Tibial artery (tissue), 4 donors: Measurements from ENCODE around the gene MAD1L1.

Source experiments
- DNase-seq, 2 donors: peaks; one replicate each; pipeline ENCODE4 v3.0.0-alpha.2; 2019
- H3K27ac ChIP-seq, 2 donors: fragments of 200-600 bp; sonication (generic) in 1 of 2; 1 replicate in 1 of 2; 2 replicates in 1 of 2; pipeline ENCODE4 v1.5.1; 2018 to 2019; ENCODE audit warnings: mild to moderate bottlenecking in 1 of 2
- H3K27me3 ChIP-seq, 2 donors: fragments of 200-600 bp; sonication (generic) in 1 of 2; one replicate each; pipeline versions ENCODE4 v1.5.1 to v1.6.0; 2016 to 2019
- H3K36me3 ChIP-seq, 3 donors: fragments of 200-600 bp; sonication (generic) in 2 of 3; one replicate each; pipeline ENCODE4 v1.5.1; 2016 to 2019; ENCODE audit warnings: mild to moderate bottlenecking in 2 of 3
- H3K4me1 ChIP-seq, 4 donors: fragments of 200-600 bp; sonication (generic) in 2 of 4; 1 replicate in 3 of 4; 2 replicates in 1 of 4; pipeline ENCODE4 v1.5.1; 2016 to 2019
- H3K4me3 ChIP-seq, 2 donors: fragments of 200-600 bp; sonication (generic) in 1 of 2; 1 replicate in 1 of 2; 2 replicates in 1 of 2; pipeline ENCODE4 v1.5.1; 2018 to 2019; ENCODE audit warnings: mild to moderate bottlenecking in 2 of 2
- H3K9me3 ChIP-seq, 3 donors: fragments of 200-600 bp; sonication (generic) in 1 of 3; one replicate each; pipeline ENCODE4 v1.5.1; 2016 to 2019
- intact Hi-C: fragments of 100-400 bp; cut with DNase I; formaldehyde crosslinking; loops from one replicate; pipeline ENCODE4 v1.15.0; 2023; ENCODE audit warnings: low total_unique reads
- TF ChIP-seq, protein P1 (sequence below), 2 experiments: fragments of 200-600 bp in 1 of 2; fragments of 450-650 bp in 1 of 2; IDR thresholded peaks; one replicate each; pipeline ENCODE4 v1.5.1; 2017 to 2019; ENCODE audit warnings: antibody characterized with exemption in 2 of 2, mild to moderate bottlenecking in 1 of 2, moderate library complexity in 1 of 2

Gene MAD1L1

DNA sequence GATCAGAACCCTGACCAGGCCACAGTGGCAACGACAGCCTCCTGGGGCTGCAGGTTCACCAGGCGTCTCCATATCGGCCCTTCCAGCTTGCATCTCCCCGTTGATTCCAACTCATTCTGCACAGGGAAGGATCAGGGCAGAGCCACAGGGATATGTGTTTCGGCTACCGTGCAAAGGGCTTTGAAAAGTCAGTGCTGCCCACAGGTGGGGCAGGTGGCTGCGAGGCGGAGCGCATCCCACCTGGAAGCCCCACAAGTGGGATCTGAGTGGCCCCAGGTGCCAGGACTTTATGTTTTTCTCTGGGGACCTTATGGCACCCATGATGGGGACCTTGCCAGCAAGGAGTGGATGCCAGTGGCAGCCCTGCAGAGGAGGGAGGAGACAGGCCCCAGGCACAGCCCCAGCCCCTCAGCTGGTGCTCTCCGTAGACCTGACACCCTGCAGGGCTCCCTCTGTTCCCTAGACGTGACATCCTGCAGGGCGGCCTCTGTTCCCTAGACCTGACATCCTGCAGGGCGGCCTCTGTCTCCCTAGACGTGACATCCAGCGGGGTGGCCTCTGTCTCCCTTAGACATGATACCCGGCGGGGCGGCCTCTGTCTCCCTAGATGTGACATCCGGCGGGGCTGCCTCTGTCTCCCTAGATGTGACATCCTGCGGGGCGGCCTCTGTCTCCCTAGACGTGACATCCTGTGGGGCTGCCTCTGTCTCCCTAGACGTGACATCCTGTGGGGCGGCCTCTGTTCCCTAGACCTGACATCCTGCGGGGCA is 373.3 kb downstream of the MAD1L1 start:
- TF ChIP-seq, protein P1, sequence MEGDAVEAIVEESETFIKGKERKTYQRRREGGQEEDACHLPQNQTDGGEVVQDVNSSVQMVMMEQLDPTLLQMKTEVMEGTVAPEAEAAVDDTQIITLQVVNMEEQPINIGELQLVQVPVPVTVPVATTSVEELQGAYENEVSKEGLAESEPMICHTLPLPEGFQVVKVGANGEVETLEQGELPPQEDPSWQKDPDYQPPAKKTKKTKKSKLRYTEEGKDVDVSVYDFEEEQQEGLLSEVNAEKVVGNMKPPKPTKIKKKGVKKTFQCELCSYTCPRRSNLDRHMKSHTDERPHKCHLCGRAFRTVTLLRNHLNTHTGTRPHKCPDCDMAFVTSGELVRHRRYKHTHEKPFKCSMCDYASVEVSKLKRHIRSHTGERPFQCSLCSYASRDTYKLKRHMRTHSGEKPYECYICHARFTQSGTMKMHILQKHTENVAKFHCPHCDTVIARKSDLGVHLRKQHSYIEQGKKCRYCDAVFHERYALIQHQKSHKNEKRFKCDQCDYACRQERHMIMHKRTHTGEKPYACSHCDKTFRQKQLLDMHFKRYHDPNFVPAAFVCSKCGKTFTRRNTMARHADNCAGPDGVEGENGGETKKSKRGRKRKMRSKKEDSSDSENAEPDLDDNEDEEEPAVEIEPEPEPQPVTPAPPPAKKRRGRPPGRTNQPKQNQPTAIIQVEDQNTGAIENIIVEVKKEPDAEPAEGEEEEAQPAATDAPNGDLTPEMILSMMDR (IDR thresholded peaks at IDR 0.05), result no peak
- Histone ChIP-seq H3K4me3 (no peak overlapping the region), H3K27ac (no peak overlapping the region), H3K27me3 (no peaks in the 10 kb centered on the region), H3K4me1 (no peaks in the 10 kb centered on the region), H3K9me3 (no peaks in the 10 kb centered on the region), H3K36me3 (no peaks in the 10 kb centered on the region)
- intact Hi-C loops, result no loop called here
- DNase-seq, result no peak

DNA sequence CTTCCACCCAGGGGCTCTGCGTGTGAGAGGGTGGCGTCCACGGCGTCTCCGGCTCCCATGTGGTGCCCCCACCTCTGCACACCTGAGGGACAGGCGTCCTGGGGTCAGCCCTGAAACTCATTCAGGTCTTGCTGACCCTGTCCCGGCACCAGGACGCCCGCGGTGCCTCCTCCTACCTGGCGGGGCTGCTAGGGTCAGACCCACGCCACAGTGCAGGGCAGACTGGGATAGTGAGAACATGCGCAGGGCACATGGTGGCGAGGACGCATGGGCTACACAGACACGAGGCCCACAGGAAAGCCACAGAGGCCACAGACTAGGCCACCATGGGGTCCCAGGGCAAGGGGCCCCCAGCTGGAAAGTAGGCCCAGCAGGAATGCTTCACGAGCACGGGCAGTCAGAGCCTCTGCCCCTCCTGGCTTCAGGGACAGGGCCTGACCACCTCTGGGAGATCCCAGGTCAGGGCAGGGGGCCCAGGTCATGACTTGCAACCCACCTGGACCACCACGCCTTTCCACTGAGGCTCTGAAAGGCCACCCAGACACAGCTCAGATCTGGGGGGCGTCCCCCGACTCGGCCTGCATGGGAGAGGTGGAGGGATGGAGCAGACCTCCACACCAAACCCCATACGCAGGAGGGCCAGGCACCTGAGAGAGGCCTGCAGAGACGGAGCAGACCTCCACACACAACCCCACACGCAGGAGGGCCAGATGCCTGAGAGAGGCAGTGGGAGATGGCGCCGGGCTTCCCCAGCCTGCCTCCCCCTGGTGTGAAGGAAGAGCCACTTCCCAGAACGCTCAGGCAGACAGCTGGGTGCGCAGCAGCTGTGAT is 374.1 kb downstream of the MAD1L1 start:
- intact Hi-C loops, result no loop called here
- Histone ChIP-seq H3K4me3 (no peak overlapping the region), H3K36me3 (no peaks in the 10 kb centered on the region), H3K9me3 (no peaks in the 10 kb centered on the region), H3K4me1 (no peaks in the 10 kb centered on the region), H3K27me3 (no peaks in the 10 kb centered on the region), H3K27ac (no peak overlapping the region)
- DNase-seq, result peak in 1 of 2 donors; percentile 53
- TF ChIP-seq, protein P1 (IDR thresholded peaks at IDR 0.05), result no peak

DNA sequence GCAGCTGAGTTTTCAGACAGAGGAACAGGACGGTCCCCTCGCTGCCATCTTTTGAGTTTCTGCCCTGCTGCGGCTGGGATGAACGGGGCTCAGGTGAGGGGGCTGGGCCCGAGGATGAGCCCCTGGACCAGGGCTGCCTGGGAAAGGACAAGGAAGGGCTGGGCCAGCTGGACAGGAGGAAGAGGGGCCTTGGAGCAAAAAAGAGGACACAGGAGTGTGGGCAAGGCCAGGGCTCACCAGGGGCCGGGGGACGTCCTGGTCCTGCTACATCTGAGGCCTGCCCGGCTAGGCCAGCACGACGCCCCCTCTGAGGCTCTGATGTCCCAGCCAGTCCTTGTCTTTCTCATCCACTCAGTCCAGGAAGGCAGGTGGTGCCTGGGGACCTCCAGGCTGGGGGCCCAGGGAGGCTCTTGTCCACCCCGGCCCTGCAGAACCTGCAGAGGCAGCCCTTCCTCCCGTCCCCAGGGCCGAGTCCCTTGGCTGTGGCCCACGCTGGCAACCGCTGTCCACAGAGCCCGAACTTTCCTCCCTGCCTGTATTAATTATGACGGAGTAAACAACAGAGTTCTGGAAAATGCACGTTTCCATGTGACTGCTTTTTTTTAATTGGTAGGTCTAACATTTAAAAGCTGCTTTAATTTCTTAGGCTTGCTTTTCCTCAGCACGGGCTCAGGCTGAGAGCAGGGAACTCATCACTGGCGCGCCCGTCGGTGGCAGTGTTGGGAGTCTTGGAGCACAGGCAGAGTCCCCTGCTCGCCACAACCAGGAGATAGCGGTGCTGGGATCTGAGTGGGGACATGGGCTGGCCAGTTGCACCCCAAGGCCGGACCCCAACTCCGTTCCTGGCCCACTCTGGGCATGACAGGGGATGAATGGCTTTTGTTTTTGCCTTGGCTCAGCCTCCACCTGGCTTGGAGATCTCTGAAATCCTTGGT is 375.0 kb downstream of the MAD1L1 start:
- intact Hi-C loops, result no loop called here
- no peaks in the 10 kb centered on the region for H3K27me3 ChIP-seq
- H3K36me3 ChIP-seq, result no peaks in the 10 kb centered on the region
- H3K4me3 ChIP-seq, result no peak overlapping the region
- TF ChIP-seq, protein P1 (IDR thresholded peaks at IDR 0.05), result no peak
- H3K27ac ChIP-seq, result no peak overlapping the region
- DNase-seq, result peak in 1 of 2 donors; percentile 32
- no peaks in the 10 kb centered on the region for H3K4me1 ChIP-seq
- no peaks in the 10 kb centered on the region for H3K9me3 ChIP-seq

DNA sequence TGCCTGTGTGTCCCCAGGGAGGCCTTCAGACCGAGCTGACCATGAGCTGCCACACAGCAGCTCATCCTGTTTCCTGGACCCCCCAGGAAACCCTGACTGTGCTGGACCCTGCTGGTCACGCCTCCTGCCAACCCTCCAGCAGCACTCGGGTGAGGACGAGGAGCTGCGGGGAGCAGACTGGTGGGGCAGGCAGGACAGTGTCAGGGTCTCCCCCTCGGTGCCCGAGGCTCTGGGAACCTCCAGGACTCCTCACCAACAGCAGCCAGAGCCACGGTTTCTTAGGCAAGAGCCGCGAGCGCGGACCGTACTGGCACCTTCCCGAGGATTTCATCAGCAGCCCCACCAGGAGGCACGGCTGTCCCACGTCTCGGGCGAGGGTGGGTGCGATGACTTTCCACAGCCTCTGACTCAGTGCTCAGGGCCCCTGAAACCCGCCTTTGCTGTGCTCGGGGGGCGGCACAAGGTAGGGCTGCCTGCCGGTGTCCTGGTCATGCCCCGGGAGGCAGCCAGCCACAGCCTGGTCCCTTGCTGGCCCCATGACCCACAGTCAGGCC is 375.8 kb downstream of the MAD1L1 start:
- TF ChIP-seq, protein P1 (IDR thresholded peaks at IDR 0.05), result no peak

More for the DNA sequence above, 375.8 kb downstream of the MAD1L1 start:
- no peak overlapping the region for H3K27ac ChIP-seq
- intact Hi-C loops, result no loop called here
- H3K27me3 ChIP-seq, result no peaks in the 10 kb centered on the region
- peak in 1 of 2 donors; percentile 66 for DNase-seq
- no peaks in the 10 kb centered on the region for H3K36me3 ChIP-seq
- H3K4me1 ChIP-seq, result no peaks in the 10 kb centered on the region
- no peak overlapping the region for H3K4me3 ChIP-seq
- no peaks in the 10 kb centered on the region for H3K9me3 ChIP-seq
